Epithelial cell of proximal tubule (primary cell): Measurements from ENCODE around the gene CSTB. TPM values are rescaled to one million over a fixed set of nuclear protein-coding genes. Genes with fewer than 3 reads are reported as not detected.
A peak's percentile ranks its signal among the peaks of the same experiment; 100 is the strongest.

ENCODE experiments used
- DNase-seq: peaks from one replicate; pipeline ENCODE4 v3.0.0-alpha.2; 2011; ENCODE audit warnings: low read depth
- H3K4me3 ChIP-seq: 2 replicates; pipeline ENCODE4 v1.5.1; 2011; ENCODE audit warnings: low read depth, mild to moderate bottlenecking, low read length
- total RNA-seq: library from RNA; depleted of rRNA; stranded (reverse); fragments of >200 nt; gene quantifications from 2 replicates; pipeline ENCODE4 v1.2.3, GENCODE V29; 2015
- TF ChIP-seq, protein P1 (sequence below): conservative IDR thresholded peaks from 2 replicates; pipeline ENCODE4 v1.5.1; 2012; ENCODE audit warnings: low read depth, mild to moderate bottlenecking, low read length

CSTB gene
- total RNA-seq, 1 donor from 2014 or later = 20.1 TPM

DNA sequence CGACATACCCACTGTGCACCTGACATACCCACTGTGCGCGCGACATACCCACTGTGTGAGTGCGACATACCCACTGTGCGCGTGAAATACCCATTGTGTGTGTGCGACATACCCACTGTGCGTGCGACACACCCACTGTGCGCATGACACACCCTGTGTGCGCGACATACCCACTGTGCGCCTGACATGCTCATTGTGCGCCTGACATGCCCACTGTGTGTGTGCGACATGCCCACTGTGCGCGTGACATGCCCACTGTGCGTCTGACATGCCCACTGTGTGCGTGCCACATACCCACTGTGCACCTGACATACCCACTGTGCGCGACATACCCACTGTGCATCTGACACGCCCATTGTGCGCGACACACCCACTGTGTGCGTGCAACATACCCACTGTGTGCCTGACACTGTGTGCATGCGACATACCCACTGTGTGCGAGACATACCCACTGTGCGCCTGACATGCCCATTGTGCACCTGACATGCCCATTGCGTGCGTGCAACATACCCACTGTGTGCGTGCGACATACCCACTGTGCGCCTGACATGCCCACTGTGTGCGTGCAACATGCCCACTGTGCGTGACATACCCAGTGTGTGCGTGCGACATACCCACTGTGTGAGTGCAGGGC, 10.8 kb upstream of the CSTB start:
- no peak overlapping the region for H3K4me3 ChIP-seq
- DNase-seq = no peak
- TF ChIP-seq, protein P1, sequence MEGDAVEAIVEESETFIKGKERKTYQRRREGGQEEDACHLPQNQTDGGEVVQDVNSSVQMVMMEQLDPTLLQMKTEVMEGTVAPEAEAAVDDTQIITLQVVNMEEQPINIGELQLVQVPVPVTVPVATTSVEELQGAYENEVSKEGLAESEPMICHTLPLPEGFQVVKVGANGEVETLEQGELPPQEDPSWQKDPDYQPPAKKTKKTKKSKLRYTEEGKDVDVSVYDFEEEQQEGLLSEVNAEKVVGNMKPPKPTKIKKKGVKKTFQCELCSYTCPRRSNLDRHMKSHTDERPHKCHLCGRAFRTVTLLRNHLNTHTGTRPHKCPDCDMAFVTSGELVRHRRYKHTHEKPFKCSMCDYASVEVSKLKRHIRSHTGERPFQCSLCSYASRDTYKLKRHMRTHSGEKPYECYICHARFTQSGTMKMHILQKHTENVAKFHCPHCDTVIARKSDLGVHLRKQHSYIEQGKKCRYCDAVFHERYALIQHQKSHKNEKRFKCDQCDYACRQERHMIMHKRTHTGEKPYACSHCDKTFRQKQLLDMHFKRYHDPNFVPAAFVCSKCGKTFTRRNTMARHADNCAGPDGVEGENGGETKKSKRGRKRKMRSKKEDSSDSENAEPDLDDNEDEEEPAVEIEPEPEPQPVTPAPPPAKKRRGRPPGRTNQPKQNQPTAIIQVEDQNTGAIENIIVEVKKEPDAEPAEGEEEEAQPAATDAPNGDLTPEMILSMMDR = no peak

- no peak for DNase-seq
- no peak overlapping the region for H3K4me3 ChIP-seq
- TF ChIP-seq, protein P1 = no peak
These were observed 10.2 kb upstream of the CSTB start for GRCh38 chr21:43786300-43786806.

GRCh38 chr21:43785134-43785533, 9.0 kb upstream of the CSTB start:
- no peak for DNase-seq
- H3K4me3 ChIP-seq = no peak overlapping the region
- TF ChIP-seq, protein P1 = no peak

DNA sequence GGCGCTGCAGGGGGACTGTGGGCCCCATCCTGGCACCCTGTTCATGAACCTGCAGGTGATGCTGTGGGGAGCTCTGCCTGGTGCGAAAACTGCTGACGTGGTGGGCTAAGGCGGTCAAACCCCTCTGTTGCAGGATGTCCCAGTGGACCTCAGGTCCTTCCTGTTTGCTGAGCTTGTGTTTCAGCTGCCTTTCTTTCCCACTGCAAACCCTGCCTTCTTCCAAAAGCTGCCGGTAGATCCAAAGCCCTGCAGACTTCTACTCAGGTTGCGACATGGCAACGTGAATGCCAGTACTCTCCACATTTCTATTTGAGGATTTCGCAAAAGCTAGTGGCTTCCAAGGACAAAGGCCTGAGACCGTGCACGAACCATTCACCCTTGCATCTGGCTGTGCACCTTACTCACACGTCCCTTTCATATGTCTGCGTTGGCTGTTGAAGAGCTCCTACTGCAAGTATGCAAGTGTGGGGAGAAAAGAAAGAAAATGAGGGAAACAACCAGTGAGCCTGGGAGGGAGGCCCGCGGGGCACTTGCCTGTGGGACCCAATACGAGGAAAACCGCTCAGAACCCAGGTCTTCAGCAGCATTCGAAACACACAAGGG, 7.1 kb upstream of the CSTB start:
- no peak overlapping the region for H3K4me3 ChIP-seq
- TF ChIP-seq, protein P1 = no peak
- DNase-seq = no peak

DNA sequence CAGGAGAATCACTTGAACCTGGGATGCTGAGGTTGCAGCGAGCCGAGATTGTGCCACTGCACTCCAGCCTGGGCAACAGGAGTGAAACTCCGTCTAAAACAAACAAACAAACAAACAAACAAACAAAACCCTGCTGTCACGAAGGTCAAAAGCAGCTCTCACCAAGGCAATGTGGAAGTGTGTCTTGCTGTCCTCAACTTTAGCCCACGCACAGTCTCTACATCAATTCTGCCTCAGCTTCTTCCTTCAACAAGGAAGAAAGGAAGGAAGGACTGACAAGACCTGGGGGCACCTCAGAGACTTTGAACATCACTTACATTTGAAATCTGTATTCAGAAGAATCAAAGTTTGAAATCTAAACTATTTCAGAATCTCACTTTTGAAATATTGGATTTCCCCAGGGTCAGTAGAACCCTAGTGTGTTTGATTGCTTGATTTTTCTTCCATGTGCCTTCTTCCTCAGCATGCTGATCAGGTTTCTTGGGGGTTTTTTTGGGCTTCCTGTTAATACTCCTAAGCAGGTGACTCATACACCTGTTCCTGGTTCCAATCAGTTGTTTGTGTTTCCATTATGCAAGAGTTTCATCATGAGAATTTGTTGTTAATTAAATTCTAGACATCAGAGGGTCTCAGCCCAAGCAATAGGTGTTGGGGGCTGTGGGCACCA, 6.5 kb upstream of the CSTB start:
- TF ChIP-seq, protein P1 = no peak
- peak; percentile 27 for DNase-seq
- H3K4me3 ChIP-seq = no peak overlapping the region

DNA sequence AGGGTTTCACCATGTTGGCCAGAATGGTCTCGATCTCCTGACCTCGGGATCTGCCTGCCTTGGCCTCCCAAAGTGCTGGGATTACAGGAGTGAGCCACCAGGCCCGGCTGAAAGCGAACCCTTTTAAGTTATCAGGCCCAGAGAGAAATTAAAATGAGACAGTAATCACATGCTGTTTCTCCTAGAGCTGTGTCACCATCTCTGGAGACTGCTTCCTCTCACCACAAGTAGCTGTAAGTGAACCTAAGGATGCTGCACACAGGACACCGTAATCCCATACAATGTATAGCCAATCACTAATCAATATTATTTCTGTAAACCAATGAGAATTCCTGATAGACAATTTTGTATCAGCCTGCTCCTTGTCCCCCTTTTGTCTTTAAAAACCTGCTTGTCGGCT, 5.7 kb upstream of the CSTB start:
- DNase-seq = no peak
- no peak overlapping the region for H3K4me3 ChIP-seq
- TF ChIP-seq, protein P1 = no peak

GRCh38 chr21:43779660-43780059, 3.6 kb upstream of the CSTB start:
- TF ChIP-seq, protein P1 = no peak
- no peak for DNase-seq
- H3K4me3 ChIP-seq = no peak overlapping the region
